PC-9 (cell line): ENCODE results near the gene DNAH14. TPM values are rescaled to one million over a fixed set of nuclear protein-coding genes. Genes with fewer than 3 reads are reported as not detected.

ENCODE experiments used
- BruUV-seq: library from RNA; stranded (reverse); fragments of 400-500 nt; replicated peaks from 2 replicates; lab custom pipeline; 2021; lab: Mats Ljungman, UMichigan
- CTCF ChIA-PET: fragments of 300-600 bp; sonication (Branson Sonifier 250); formaldehyde crosslinking; loops from one replicate; lab custom pipeline; 2022; ENCODE audit warnings: antibody characterized with exemption; lab: Charles Lee
- POLR2A ChIA-PET: fragments of 300-600 bp; sonication (Branson Sonifier 250); formaldehyde crosslinking; loops from one replicate; lab custom pipeline; 2022; ENCODE audit warnings: antibody characterized with exemption; ENCODE audit not compliant: unreplicated experiment; lab: Charles Lee
- DNase-seq, 2 experiments: peaks; one replicate each; pipeline versions ENCODE4 v3.0.0 to v3.0.0-alpha.2; 2015 to 2022; ENCODE audit warnings: mixed read lengths in 1 of 2
- H2AFZ ChIP-seq: fragments of 200-600 bp; sonication (generic); 2 replicates; pipeline ENCODE4 v1.8.1; 2017; ENCODE audit warnings: antibody characterized with exemption
- H3F3A ChIP-seq: fragments of 200-600 bp; sonication (generic); 2 replicates; pipeline ENCODE4 v1.8.1; 2017; ENCODE audit warnings: antibody characterized with exemption, mild to moderate bottlenecking, low read depth; ENCODE audit not compliant: insufficient read depth
- H3K27ac ChIP-seq: fragments of 200-600 bp; sonication (generic); 2 replicates; pipeline ENCODE4 v1.6.1; 2016; ENCODE audit warnings: mixed run types
- H3K27me3 ChIP-seq: fragments of 200-600 bp; sonication (generic); 2 replicates; pipeline ENCODE4 v1.6.1; 2016; ENCODE audit warnings: low read depth, mixed run types; ENCODE audit not compliant: insufficient read depth
- H3K36me3 ChIP-seq: fragments of 200-600 bp; sonication (generic); 2 replicates; pipeline ENCODE4 v1.6.1; 2016; ENCODE audit warnings: low read depth, mixed run types
- H3K4me1 ChIP-seq: fragments of 200-600 bp; sonication (generic); replicated peaks from 2 replicates; pipeline ENCODE4 v1.6.1; 2016; ENCODE audit warnings: mixed run types; ENCODE audit not compliant: insufficient read depth
- H3K4me2 ChIP-seq: fragments of 200-600 bp; sonication (generic); 2 replicates; pipeline ENCODE4 v1.6.1; 2017; ENCODE audit warnings: mixed run types
- H3K4me3 ChIP-seq: fragments of 200-600 bp; sonication (generic); 2 replicates; pipeline ENCODE4 v1.6.1; 2016; ENCODE audit warnings: mixed run types
- H3K79me2 ChIP-seq: fragments of 200-600 bp; sonication (generic); 2 replicates; pipeline ENCODE4 v1.6.1; 2017; ENCODE audit warnings: low read depth, mixed run types
- H3K9me2 ChIP-seq: fragments of 200-600 bp; sonication (generic); 2 replicates; pipeline ENCODE4 v1.8.1; 2017; ENCODE audit warnings: mild to moderate bottlenecking; ENCODE audit not compliant: insufficient read depth
- H3K9me3 ChIP-seq: fragments of 200-600 bp; sonication (generic); 2 replicates; pipeline ENCODE4 v1.8.1; 2016; ENCODE audit warnings: low read depth; ENCODE audit not compliant: insufficient read depth
- H4K20me1 ChIP-seq: fragments of 200-600 bp; sonication (generic); 2 replicates; pipeline ENCODE4 v1.8.1; 2017; ENCODE audit not compliant: insufficient read depth
- CTCF ChIP-seq: fragments of 200-600 bp; sonication (generic); conservative IDR thresholded peaks from 2 replicates; pipeline ENCODE4 v1.6.1; 2017; ENCODE audit warnings: mixed run types, antibody characterized with exemption, mild to moderate bottlenecking, moderate library complexity
- EZH2 ChIP-seq: fragments of 200-600 bp; sonication (generic); IDR thresholded peaks from 2 replicates; pipeline ENCODE4 v1.8.0; 2017; ENCODE audit warnings: antibody characterized with exemption, low read depth
- intact Hi-C: fragments of 100-400 bp; cut with micrococcal nuclease; formaldehyde crosslinking; loops from one replicate; pipeline ENCODE4 v1.10.0; 2022; ENCODE audit not compliant: unreplicated experiment
- total RNA-seq: library from RNA; stranded (reverse); gene quantifications from 2 replicates; pipeline ENCODE4 v1.2.3, GENCODE V29; 2021

The DNAH14 gene
- total RNA-seq, 1 experiment from 2014 or later = 48.8 TPM

GRCh38 chr1:225418598-225418997, 489.1 kb downstream of the DNAH14 start:
- CTCF ChIA-PET = no interaction called here
- peaks cover 92% of the 10 kb centered on the region for H3K79me2 ChIP-seq

GRCh38 chr1:225422031-225422605, 492.6 kb downstream of the DNAH14 start:
- Histone ChIP-seq H3K9me3 (no peaks in the 10 kb centered on the region), H3K4me1 (peaks cover 50% of the 10 kb centered on the region), H3K36me3 (peaks cover 49% of the 10 kb centered on the region), H3K27me3 (no peaks in the 10 kb centered on the region), H3K27ac (peak overlapping the region; percentile 23; the same call in 1 of the 2 replicates), H3K4me2 (0 out of 2 replicates have a peak overlapping the region, but pooled peaks have one; percentile 99), H3K79me2 (peaks cover 98% of the 10 kb centered on the region), H2AFZ (no peak overlapping the region), H3K4me3 (no peak overlapping the region), H4K20me1 (peaks cover 45% of the 10 kb centered on the region), H3F3A (peaks cover 61% of the 10 kb centered on the region), H3K9me2 (no peaks in the 10 kb centered on the region)
- no TSS peak for BruUV-seq
- no peak for TF ChIP-seq EZH2
- intact Hi-C loops = no loop called here
- POLR2A ChIA-PET = no interaction called here
- CTCF ChIA-PET = interaction anchor here (0.7 kb wide), 1 partner anchor 37 kb away, joined by 3 read pairs; no protein-coding TSS in a partner anchor
- DNase-seq = no peak

More at GRCh38 chr1:225418598-225418997, 489.1 kb downstream of the DNAH14 start:
- Histone ChIP-seq H3K4me3 (no peak overlapping the region), H4K20me1 (peaks cover 27% of the 10 kb centered on the region; the same call in 1 of the 2 replicates), H2AFZ (no peak overlapping the region), H3K9me3 (no peaks in the 10 kb centered on the region), H3K4me2 (no peak overlapping the region), H3K27ac (no peak overlapping the region), H3K4me1 (peaks cover 24% of the 10 kb centered on the region), H3K9me2 (no peaks in the 10 kb centered on the region), H3K27me3 (no peaks in the 10 kb centered on the region), H3K36me3 (peaks cover 74% of the 10 kb centered on the region), H3F3A (peaks cover 47% of the 10 kb centered on the region)
- no peak for DNase-seq
- no peak for TF ChIP-seq EZH2
- TF ChIP-seq CTCF = no peak
- intact Hi-C loops = loop anchor here (10.0 kb wide), 1 partner anchor 566 kb away; no protein-coding TSS in a partner anchor
- BruUV-seq = no TSS peak
- POLR2A ChIA-PET = no interaction called here

DNA sequence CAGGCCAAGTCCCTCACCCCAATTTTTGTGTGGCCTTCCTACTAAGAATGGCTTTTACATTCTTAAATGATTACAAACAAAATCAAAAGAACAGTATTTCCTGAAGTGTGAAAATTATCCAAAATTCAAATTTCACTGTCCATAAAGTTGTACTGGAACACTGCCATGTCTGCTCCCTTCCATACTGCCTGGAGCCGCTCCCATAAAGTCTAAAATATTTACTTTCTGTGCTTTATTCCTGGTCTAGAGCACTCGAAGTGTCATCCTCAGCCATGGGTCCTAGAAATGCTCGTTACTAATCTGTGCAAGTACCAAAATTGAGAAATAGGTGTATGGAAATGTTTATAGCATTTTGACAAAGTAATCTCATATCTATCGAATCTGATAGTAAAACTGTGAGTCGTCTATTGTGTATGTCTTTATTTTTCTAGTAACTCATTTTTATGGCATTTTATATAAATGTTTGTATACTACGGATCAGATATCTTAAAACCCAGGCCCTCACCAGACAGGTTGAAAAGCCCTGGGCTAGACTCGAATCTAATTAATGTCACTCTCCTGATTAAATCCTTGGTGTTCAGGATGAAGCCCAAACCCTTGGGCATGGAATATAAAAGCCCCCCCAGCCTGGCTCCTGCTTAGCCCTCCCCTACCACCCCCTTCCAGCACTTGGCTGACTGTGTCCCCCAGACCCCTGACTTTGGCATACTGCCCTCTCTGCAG, 493.5 kb downstream of the DNAH14 start:
- TF ChIP-seq CTCF (no peak), EZH2 (no peak)
- no TSS peak for BruUV-seq
- POLR2A ChIA-PET = interaction anchor here (0.6 kb wide), 1 partner anchor 459 kb away, joined by 3 read pairs; the partner anchor contains the start of gene TMEM63A

More for the DNA sequence above, 493.5 kb downstream of the DNAH14 start:
- Histone ChIP-seq H3K27ac (peak overlapping the region; percentile 98; the same call in 1 of the 2 replicates), H3K79me2 (peaks cover 97% of the 10 kb centered on the region), H4K20me1 (peaks cover 45% of the 10 kb centered on the region), H2AFZ (no peak overlapping the region), H3K36me3 (peaks cover 44% of the 10 kb centered on the region), H3K9me3 (no peaks in the 10 kb centered on the region), H3K4me1 (peaks cover 48% of the 10 kb centered on the region), H3K4me2 (peak overlapping the region; percentile 99), H3F3A (peaks cover 55% of the 10 kb centered on the region), H3K27me3 (no peaks in the 10 kb centered on the region), H3K4me3 (no peak overlapping the region), H3K9me2 (no peaks in the 10 kb centered on the region)
- intact Hi-C loops = no loop called here
- DNase-seq = no peak
- CTCF ChIA-PET = interaction anchor here (0.7 kb wide), 1 partner anchor 36 kb away, joined by 3 read pairs; no protein-coding TSS in a partner anchor
